ENCODE data around the gene ERICH2. TPM values are rescaled to one million over a fixed set of nuclear protein-coding genes. Genes with fewer than 3 reads are reported as not detected.

ERICH2 gene
- total and polyA plus RNA-seq, 2 of the 13 experiments (the other 11 are each of a cell fraction or from before 2014, with no cell fraction given) = not detected

DNA sequence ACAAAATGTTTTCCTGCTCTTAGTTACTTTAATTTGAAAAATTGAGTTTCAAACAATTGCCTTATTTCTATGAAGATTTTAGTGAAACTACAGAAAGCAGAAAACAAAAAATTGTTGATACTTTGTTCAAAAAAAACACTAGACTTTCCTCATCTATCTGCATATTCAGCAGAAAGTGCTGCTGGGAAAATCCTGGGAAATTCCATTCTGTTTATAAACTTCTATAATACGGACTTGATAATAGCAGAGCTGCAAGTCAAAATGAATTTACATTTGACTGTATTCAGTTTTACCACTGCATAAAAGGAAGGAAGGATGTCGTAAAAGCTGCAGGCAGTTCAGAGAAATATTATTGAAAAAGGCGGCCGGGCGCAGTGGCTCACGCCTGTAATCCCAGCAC, 24.9 kb upstream of the ERICH2 start:
- no peak overlapping the region for H3K27ac ChIP-seq (ENCODE audit: extremely low read length, insufficient read depth, low read length)
- no peak overlapping the region for H3K4me2 ChIP-seq (ENCODE audit: low read depth, low read length)
- in situ Hi-C loops (cut with HindIII; ENCODE audit: extremely low pct_ligation_motif_present, low pct_unique_long_range_greater_than_20kb) (no loop called here), intact Hi-C loops (cut with micrococcal nuclease; ENCODE audit: unreplicated experiment) (no loop called here)
- no TSS peak for BruUV-seq (replicated peaks)
- ChIA-PET POLR2A (interaction anchor here (1.4 to 2.1 kb wide), 2 partner anchors 21 to 25 kb away, joined by 3 to 7 read pairs; partner anchors contain the start of gene ERICH2), CTCF (ENCODE audit: low intra/inter-chr PET ratio, low total read pairs) (no interaction called here)
- TF ChIP-seq MAFF (IDR thresholded peaks at IDR 0.05; ENCODE audit: low read depth, low read length) (peak; percentile 52; the same call in 1 of the 2 replicates), KLF15 (CRISPR knock-in tag; IDR thresholded peaks at IDR 0.05; ENCODE audit: borderline replicate concordance) (no peak), ZNF33B (CRISPR knock-in tag; IDR thresholded peaks at IDR 0.05) (no peak), ZNF326 (CRISPR knock-in tag; IDR thresholded peaks at IDR 0.05; ENCODE audit: borderline replicate concordance) (no peak), ZNF546 (CRISPR knock-in tag; conservative IDR thresholded peaks at IDR 0.05) (no peak), MAFK (conservative IDR thresholded peaks at IDR 0.05 in 1 of 2, IDR thresholded peaks at IDR 0.05 in 1 of 2; ENCODE audit: low read length in 2 of 2) (peak; percentile 51 to 71; a peak in 3 of 4 replicates), ZNF333 (CRISPR knock-in tag; IDR thresholded peaks at IDR 0.05; ENCODE audit: borderline replicate concordance) (no peak), CHD4 (IDR thresholded peaks at IDR 0.05; ENCODE audit: borderline replicate concordance, low read length) (no peak)
- TF ChIP-seq, protein P1, sequence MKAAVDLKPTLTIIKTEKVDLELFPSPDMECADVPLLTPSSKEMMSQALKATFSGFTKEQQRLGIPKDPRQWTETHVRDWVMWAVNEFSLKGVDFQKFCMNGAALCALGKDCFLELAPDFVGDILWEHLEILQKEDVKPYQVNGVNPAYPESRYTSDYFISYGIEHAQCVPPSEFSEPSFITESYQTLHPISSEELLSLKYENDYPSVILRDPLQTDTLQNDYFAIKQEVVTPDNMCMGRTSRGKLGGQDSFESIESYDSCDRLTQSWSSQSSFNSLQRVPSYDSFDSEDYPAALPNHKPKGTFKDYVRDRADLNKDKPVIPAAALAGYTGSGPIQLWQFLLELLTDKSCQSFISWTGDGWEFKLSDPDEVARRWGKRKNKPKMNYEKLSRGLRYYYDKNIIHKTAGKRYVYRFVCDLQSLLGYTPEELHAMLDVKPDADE (CRISPR knock-in tag; IDR thresholded peaks at IDR 0.05) = no peak
- 86% methylated on average over 6 of the region's 6 CpGs for WGBS (ENCODE audit: low lambda C conversion rate)
- no peak overlapping the region for H3K4me3 ChIP-seq (replicated peaks in 1 of 3; ENCODE audit: insufficient read depth in 1 of 3, low read depth in 2 of 3, low read length in 3 of 3)
- H3K27me3 ChIP-seq (ENCODE audit: control insufficient read depth in 1 of 2, insufficient read depth in 2 of 2, low read length in 2 of 2) = peaks cover 0 to 4% of the 10 kb centered on the region in 2 experiments; a peak in 2 of 5 replicates
- no peaks in the 10 kb centered on the region for H4K20me1 ChIP-seq (ENCODE audit: insufficient read depth, low read length)
- H2AFZ ChIP-seq (ENCODE audit: low read length) = no peak overlapping the region
- H3K36me3 ChIP-seq (replicated peaks in 1 of 2; ENCODE audit: control insufficient read depth in 1 of 2, insufficient read depth in 2 of 2, low read length in 2 of 2) = no peaks in the 10 kb centered on the region
- H3K9ac ChIP-seq (ENCODE audit: insufficient read depth, low read depth, low read length) = no peak overlapping the region
- no peaks in the 10 kb centered on the region for H3K9me3 ChIP-seq (ENCODE audit: low read length)
- DNase-seq (ENCODE audit: low spot score) (no peak), FAIRE-seq (no peak), ATAC-seq (no peak)
- H3K4me1 ChIP-seq (ENCODE audit: insufficient read depth, low read length) = peaks cover 24% of the 10 kb centered on the region
- no peaks in the 10 kb centered on the region for H3K79me2 ChIP-seq (ENCODE audit: insufficient read depth, low read length)
